Smooth muscle cell (in vitro differentiated cells): Measurements from ENCODE around the gene MAP7. TPM values are rescaled to one million over a fixed set of nuclear protein-coding genes. Genes with fewer than 3 reads are reported as not detected.
A peak's percentile ranks its signal among the peaks of the same experiment; 100 is the strongest.

Source experiments
- DNase-seq: peaks from one replicate; lab custom pipeline; 2025; ENCODE audit not compliant: unreplicated experiment; lab: John Stamatoyannopoulos, UW
- H2AFZ ChIP-seq: fragments of 200-600 bp; sonication (generic); 2 replicates; pipeline ENCODE4 v1.6.0; 2016; ENCODE audit warnings: antibody characterized with exemption, low read depth, mild to moderate bottlenecking
- H3F3A ChIP-seq: fragments of 200-600 bp; sonication (generic); 2 replicates; pipeline ENCODE4 v1.6.0; 2017; ENCODE audit warnings: antibody characterized with exemption, low read depth
- H3K27ac ChIP-seq: fragments of 200-600 bp; sonication (generic); 2 replicates; pipeline ENCODE4 v1.5.1; 2016; ENCODE audit warnings: low read depth, mild to moderate bottlenecking
- H3K27me3 ChIP-seq: fragments of 200-600 bp; sonication (generic); 2 replicates; pipeline ENCODE4 v1.6.1; 2016; ENCODE audit warnings: low read depth, mild to moderate bottlenecking
- H3K36me3 ChIP-seq: fragments of 200-600 bp; sonication (generic); 2 replicates; pipeline ENCODE4 v1.5.1; 2016; ENCODE audit warnings: low read depth
- H3K4me1 ChIP-seq: fragments of 200-600 bp; sonication (generic); 2 replicates; pipeline ENCODE4 v1.5.1; 2016; ENCODE audit warnings: low read depth
- H3K4me2 ChIP-seq: fragments of 200-600 bp; sonication (generic); 2 replicates; pipeline ENCODE4 v1.6.0; 2016; ENCODE audit warnings: mild to moderate bottlenecking
- H3K4me3 ChIP-seq: fragments of 200-600 bp; sonication (generic); 2 replicates; pipeline ENCODE4 v1.5.1; 2016; ENCODE audit warnings: mild to moderate bottlenecking
- H3K79me2 ChIP-seq: fragments of 200-600 bp; sonication (generic); 2 replicates; pipeline ENCODE4 v1.6.0; 2016; ENCODE audit warnings: low read depth, mild to moderate bottlenecking
- H3K9ac ChIP-seq: fragments of 200-600 bp; sonication (generic); 2 replicates; pipeline ENCODE4 v1.6.0; 2016; ENCODE audit warnings: low read depth
- H3K9me3 ChIP-seq: fragments of 200-600 bp; sonication (generic); replicated peaks from 2 replicates; pipeline ENCODE4 v1.5.1; 2016; ENCODE audit warnings: low read depth
- H4K20me1 ChIP-seq: fragments of 200-600 bp; sonication (generic); 2 replicates; pipeline ENCODE4 v1.6.0; 2016; ENCODE audit warnings: low read depth
- WGBS: methylation state at CpG from one replicate; pipeline ENCODE4 v1.1.7; 2016; ENCODE audit warnings: low lambda C conversion rate; 5-methylcytosine and 5-hydroxymethylcytosine counted together
- polyA plus RNA-seq: library from polyadenylated mRNA; unstranded; fragments of >200 nt; fragmentation: Nextera tagmentation; extraction: Ambion mirVana; gene quantifications from 2 replicates; pipeline ENCODE4 v1.2.1, GENCODE V29; 2016
- total RNA-seq: library from RNA; depleted of rRNA; stranded (reverse); fragments of >200 nt; gene quantifications from 2 replicates; pipeline ENCODE4 v1.2.3, GENCODE V29; 2014
- TF ChIP-seq, protein P1 (sequence below): fragments of 200-600 bp; sonication (generic); IDR thresholded peaks from 2 replicates; pipeline ENCODE4 v1.5.1; 2017; ENCODE audit warnings: borderline replicate concordance, mild to moderate bottlenecking, antibody characterized with exemption; ENCODE audit not compliant: insufficient read depth, poor library complexity, severe bottlenecking

The MAP7 gene
- total and polyA plus RNA-seq, 2 experiments from 2014 or later, result 1.6 to 8.2 TPM

GRCh38 chr6:136306466-136306865, 243.8 kb downstream of the MAP7 start:
- H4K20me1 ChIP-seq, result no peaks in the 10 kb centered on the region
- H3K27me3 ChIP-seq, result no peaks in the 10 kb centered on the region
- no peak overlapping the region for H3K4me3 ChIP-seq
- 92% methylated on average over 1 of the region's 1 CpG for WGBS
- no peak overlapping the region for H3K4me2 ChIP-seq
- H3K36me3 ChIP-seq, result no peaks in the 10 kb centered on the region
- no peaks in the 10 kb centered on the region for H3K79me2 ChIP-seq
- no peaks in the 10 kb centered on the region for H3K9me3 ChIP-seq
- no peaks in the 10 kb centered on the region for H3F3A ChIP-seq
- H3K9ac ChIP-seq, result no peak overlapping the region
- no peak for DNase-seq
- no peaks in the 10 kb centered on the region for H3K4me1 ChIP-seq
- no peak overlapping the region for H2AFZ ChIP-seq
- no peak overlapping the region for H3K27ac ChIP-seq
- TF ChIP-seq, protein P1, sequence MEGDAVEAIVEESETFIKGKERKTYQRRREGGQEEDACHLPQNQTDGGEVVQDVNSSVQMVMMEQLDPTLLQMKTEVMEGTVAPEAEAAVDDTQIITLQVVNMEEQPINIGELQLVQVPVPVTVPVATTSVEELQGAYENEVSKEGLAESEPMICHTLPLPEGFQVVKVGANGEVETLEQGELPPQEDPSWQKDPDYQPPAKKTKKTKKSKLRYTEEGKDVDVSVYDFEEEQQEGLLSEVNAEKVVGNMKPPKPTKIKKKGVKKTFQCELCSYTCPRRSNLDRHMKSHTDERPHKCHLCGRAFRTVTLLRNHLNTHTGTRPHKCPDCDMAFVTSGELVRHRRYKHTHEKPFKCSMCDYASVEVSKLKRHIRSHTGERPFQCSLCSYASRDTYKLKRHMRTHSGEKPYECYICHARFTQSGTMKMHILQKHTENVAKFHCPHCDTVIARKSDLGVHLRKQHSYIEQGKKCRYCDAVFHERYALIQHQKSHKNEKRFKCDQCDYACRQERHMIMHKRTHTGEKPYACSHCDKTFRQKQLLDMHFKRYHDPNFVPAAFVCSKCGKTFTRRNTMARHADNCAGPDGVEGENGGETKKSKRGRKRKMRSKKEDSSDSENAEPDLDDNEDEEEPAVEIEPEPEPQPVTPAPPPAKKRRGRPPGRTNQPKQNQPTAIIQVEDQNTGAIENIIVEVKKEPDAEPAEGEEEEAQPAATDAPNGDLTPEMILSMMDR, result no peak

- no peak overlapping the region for H3K9ac ChIP-seq
- WGBS, result 71% methylated on average over 4 of the region's 4 CpGs
- no peak overlapping the region for H3K4me3 ChIP-seq
- H3K4me1 ChIP-seq, result no peaks in the 10 kb centered on the region
- DNase-seq, result no peak
- H3K79me2 ChIP-seq, result no peaks in the 10 kb centered on the region
- H3K27ac ChIP-seq, result peak overlapping the region; percentile 43
- TF ChIP-seq, protein P1, result no peak
- H3K36me3 ChIP-seq, result no peaks in the 10 kb centered on the region
- no peaks in the 10 kb centered on the region for H3K27me3 ChIP-seq
- H3K4me2 ChIP-seq, result no peak overlapping the region
- no peaks in the 10 kb centered on the region for H4K20me1 ChIP-seq
- H3F3A ChIP-seq, result no peaks in the 10 kb centered on the region
- no peaks in the 10 kb centered on the region for H3K9me3 ChIP-seq
- H2AFZ ChIP-seq, result no peak overlapping the region
Measured at GRCh38 chr6:136304410-136304809, 245.8 kb downstream of the MAP7 start.

DNA sequence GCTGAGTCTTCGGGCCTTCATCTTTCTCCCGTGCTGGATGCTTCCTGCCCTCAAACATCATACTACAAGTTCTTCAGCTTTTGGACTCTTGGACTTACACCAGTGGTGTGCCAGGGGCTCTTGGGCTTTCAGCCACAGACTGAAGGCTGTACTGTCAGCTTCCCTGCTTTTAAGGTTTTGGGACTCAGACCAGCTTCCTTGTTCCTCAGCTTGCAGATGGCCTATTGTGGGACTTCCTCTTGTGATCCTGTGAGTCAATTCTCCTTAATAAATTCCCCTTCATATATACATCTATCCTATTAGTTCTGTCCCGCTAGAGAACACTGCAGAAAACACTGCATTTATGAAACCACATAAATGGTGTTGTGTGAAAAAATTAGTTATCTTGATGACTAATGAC, 246.7 kb downstream of the MAP7 start:
- Histone ChIP-seq H3K4me2 (no peak overlapping the region), H3K27ac (no peak overlapping the region), H3K27me3 (no peaks in the 10 kb centered on the region), H3K4me1 (no peaks in the 10 kb centered on the region), H3K9ac (no peak overlapping the region), H2AFZ (no peak overlapping the region), H4K20me1 (no peaks in the 10 kb centered on the region), H3F3A (no peaks in the 10 kb centered on the region), H3K4me3 (no peak overlapping the region), H3K9me3 (no peaks in the 10 kb centered on the region), H3K36me3 (no peaks in the 10 kb centered on the region), H3K79me2 (no peaks in the 10 kb centered on the region)
- DNase-seq, result no peak
- TF ChIP-seq, protein P1, result no peak
- WGBS, result 93% methylated on average over 3 of the region's 3 CpGs

DNA sequence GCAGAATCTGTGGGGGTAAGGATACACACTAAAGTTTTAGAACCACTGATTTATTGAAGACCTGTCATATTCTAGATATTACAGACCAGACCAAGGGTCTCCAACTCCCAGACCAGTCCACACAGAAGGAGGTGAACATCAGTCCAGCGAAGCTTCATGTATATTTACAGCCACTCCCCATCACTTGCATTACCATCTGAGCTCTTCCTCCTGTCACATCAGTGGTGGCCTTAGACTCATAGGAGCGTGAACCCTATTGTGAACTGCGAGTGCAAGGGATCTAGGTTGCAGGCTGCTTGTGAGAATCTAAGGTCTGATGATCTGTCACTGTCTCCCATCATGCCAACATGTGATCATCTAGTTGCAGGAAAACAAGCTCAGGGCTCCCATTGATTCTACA, 255.6 kb downstream of the MAP7 start:
- 89% methylated on average over 3 of the region's 3 CpGs for WGBS
- no peaks in the 10 kb centered on the region for H4K20me1 ChIP-seq
- H3K9me3 ChIP-seq, result no peaks in the 10 kb centered on the region
- H3K36me3 ChIP-seq, result no peaks in the 10 kb centered on the region
- H3K27me3 ChIP-seq, result no peaks in the 10 kb centered on the region
- no peak overlapping the region for H3K9ac ChIP-seq
- H3K27ac ChIP-seq, result no peak overlapping the region
- H3K4me2 ChIP-seq, result no peak overlapping the region
- H2AFZ ChIP-seq, result no peak overlapping the region
- peaks cover 8% of the 10 kb centered on the region for H3K4me1 ChIP-seq
- TF ChIP-seq, protein P1, result no peak
- no peaks in the 10 kb centered on the region for H3K79me2 ChIP-seq
- H3F3A ChIP-seq, result peaks cover 8% of the 10 kb centered on the region
- H3K4me3 ChIP-seq, result no peak overlapping the region
- no peak for DNase-seq
